Kidney capillary endothelial cell (primary cell): ENCODE data around the gene HMCES.
"Not testable (repeated sequence)": the region's sequence is repeated elsewhere in the genome, so short reads cannot be mapped to it uniquely, and the experiment has no call there.

Experiments used
- DNase-seq: peaks from one replicate; pipeline ENCODE4 v3.0.0-alpha.2; 2018; ENCODE audit warnings: low spot score

The HMCES gene

DNA sequence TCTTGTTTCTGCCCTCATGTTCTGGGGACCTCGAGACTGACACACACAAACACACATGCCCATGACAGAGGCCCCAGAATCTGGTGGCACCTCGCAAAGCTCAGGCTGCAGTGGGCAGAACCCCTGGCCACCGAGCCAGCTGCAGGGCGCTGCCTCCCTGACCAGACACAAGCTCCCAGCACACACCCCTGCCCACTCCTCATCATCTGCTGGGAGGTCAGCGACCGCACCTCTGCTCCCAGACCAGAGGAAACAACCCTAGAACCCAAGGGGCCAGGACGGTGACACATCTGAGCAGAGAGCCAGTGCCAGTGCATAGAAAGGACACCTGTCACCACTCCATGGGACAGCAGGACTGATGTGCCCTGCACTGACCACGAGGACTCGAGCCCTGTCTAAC, 43.2 kb downstream of the HMCES start:
- no peak for DNase-seq

- no peak for DNase-seq
Observed at GRCh38 chr3:129323651-129324294, 45.1 kb downstream of the HMCES start.

GRCh38 chr3:129324855-129325254, 46.2 kb downstream of the HMCES start:
- no peak for DNase-seq

DNA sequence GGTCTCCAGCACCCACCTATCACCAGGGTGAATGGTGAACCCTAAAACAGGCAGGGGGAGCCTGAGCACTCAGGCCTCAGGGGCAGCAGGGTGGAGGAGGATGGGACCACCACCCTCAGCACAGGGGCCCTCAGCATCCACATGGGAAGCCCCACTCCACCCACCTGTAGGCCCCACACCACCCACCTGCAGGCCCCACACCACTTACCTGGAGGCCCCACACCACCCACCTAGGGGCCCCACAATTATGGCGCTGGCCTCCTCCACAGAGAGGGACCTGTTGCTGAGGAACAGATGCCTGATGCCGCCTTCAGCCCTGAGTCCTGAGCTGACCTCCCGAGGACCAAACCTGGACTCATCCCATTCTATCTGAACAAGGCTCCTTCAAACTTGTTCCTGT, 46.7 kb downstream of the HMCES start:
- DNase-seq = no peak

- no peak for DNase-seq
Observed at GRCh38 chr3:129326138-129326537, 47.5 kb downstream of the HMCES start.

DNA sequence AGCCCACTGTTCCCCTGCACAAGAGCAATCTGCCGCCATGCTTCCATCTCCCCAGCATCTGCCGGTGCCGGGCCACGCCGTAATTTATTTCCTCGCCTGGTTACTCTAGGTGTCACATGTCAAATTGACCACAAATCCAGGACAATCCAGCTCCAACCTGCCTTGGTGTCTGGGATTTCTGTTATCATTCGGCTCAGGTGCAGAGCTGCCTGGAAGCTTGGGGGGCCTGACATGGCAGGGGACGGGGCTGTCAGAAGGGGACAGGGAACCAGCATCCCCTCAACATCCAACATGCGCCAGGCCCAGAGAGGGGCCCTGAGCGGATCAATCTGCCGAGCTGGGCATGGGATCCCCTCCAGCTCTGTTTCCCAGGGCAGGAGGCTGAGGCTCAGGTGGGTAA, 47.9 kb downstream of the HMCES start:
- no peak for DNase-seq

DNA sequence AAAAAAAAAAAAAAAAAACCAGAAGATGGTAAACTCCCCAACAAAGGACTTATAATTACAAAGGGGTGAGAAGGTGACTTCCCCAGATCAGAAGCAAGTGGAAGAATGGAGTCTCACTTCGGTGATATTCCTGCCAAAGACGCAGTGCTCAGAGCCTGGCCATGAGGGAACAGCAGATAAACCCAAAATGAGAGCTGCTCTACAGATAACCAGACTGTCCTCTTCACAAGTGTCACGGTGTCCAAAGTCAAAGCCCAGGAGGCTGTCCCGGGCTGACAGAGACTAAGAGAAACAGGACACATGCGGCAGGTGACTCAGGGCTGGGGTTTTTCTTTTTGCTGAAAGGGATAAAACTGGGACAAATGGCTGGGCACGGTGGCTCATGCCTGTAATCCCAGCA, 48.8 kb downstream of the HMCES start:
- no peak for DNase-seq

GRCh38 chr3:129329858-129330257, 51.2 kb downstream of the HMCES start:
- DNase-seq = no peak

DNA sequence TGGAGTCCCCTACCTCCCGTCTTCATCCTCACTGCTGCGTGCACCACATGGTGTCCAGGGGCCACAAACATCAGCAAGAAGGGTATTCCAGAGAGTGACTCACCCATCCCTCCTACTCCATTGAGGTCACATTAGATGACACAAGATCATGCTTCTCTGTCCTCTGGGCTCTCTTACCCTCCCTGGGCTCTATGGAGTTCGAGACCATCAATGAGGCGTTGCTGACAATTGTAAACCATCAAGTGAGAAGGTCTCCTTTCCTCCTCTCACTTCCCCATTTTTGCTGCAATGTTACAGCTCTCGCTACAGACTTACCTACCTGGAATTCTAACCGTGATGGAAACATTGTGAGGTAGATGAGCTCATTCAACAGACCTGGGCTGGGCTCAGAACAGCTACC, 51.7 kb downstream of the HMCES start:
- DNase-seq = no peak

DNA sequence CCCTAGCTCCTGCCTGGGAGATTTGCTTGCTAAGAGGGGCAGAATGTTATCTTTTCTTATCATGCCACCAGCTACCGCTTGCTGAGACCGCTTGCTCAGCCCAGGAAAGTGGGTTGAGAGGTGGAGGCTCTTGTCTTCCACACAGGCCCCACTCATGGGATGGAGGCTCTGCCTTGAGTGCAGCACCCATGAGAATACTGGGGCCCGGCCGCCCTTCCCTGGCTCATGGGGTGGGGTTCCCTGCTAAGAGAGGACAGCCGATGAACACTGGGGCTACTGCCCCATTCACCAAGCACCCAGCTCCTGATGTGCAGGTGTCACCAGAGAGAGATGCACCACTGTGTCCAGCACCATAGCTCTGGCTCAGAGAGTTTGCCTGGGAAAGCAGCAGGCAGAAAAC, 55.2 kb downstream of the HMCES start:
- DNase-seq = no peak

- DNase-seq = no peak
Observed at GRCh38 chr3:129336093-129336706, 57.5 kb downstream of the HMCES start.

GRCh38 chr3:129337719-129338118, 59.0 kb downstream of the HMCES start:
- DNase-seq = not testable (repeated sequence)

- not testable (repeated sequence) for DNase-seq
Observed at GRCh38 chr3:129339186-129339585, 60.5 kb downstream of the HMCES start.

DNA sequence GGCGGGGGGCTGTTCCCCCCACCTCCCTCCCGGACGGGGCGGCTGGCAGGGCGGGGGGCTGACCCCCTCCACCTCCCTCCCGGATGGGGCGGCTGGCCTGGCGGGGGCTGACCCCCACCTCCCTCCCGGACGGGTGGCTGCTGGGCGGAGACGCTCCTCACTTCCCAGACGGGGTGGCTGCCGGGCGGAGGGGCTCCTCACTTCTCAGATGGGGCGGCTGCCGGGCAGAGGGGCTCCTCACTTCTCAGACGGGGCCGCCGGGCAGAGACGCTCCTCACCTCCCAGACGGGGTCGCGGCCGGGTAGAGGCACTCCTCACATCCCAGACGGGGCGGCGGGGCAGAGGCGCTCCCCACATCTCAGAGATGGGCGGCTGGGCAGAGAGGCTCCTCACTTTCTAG, 61.2 kb downstream of the HMCES start:
- not testable (repeated sequence) for DNase-seq

- no peak for DNase-seq
Observed at GRCh38 chr3:129341331-129342141, 62.9 kb downstream of the HMCES start.

- DNase-seq = no peak
Observed at GRCh38 chr3:129343643-129344360, 65.1 kb downstream of the HMCES start.

- no peak for DNase-seq
Observed at GRCh38 chr3:129344540-129345220, 66.0 kb downstream of the HMCES start.

DNA sequence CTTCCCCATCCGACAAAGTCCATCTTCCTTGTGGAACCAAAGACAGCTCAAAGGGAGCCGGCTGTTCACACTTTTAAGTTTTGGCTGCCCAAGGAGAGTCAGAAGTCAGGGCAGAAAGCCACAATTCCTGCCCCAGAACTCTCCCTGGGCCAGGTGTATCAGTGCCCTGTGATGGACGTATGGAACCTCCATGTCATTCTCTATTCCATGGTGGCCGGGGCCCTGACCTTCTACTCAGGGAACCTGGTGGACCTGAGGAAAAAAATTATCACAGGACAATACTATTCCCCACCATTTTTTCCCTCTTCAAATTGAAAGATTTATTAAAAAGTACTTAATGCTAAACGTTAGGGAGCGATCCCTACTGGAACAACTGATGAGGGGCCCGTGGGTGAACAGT, 66.6 kb downstream of the HMCES start:
- no peak for DNase-seq

- no peak for DNase-seq
Observed at GRCh38 chr3:129345971-129346370, 67.3 kb downstream of the HMCES start.

GRCh38 chr3:129346695-129347457, 68.2 kb downstream of the HMCES start:
- DNase-seq = no peak

DNA sequence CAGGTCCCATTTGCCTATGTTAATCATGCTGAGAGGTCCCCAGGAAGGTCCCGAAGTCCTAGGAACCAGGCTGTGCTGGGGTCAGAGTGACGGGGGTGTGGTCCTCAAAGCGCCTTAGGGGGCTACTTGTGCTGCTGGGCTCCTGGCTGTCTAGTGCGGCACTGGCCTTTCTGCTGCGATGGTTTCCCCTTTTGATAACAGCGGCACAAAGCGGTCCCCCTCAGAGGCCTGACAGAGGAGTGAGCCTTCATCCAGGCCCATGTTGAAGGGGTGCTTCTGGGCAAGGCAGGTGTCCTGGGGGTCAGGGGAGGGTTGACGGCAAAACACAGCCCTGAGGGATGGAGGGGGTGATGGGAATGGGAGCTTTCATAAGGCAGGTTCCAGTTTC, 68.8 kb downstream of the HMCES start:
- DNase-seq = no peak
